PFSK-1 (cell line): ENCODE results near the gene HOXC6.

Experiments used
- POLR2AphosphoS5 ChIP-seq: IDR thresholded peaks from 2 replicates; pipeline ENCODE4 v1.6.1; 2012; ENCODE audit warnings: low read depth, mild to moderate bottlenecking, control low read depth, low read length, moderate library complexity
- SIN3A ChIP-seq: IDR thresholded peaks from 2 replicates; pipeline ENCODE4 v1.6.1; 2012; ENCODE audit warnings: mild to moderate bottlenecking, low read length, moderate library complexity, borderline replicate concordance; ENCODE audit not compliant: insufficient read depth
- TAF1 ChIP-seq: IDR thresholded peaks from 2 replicates; pipeline ENCODE4 v1.6.1; 2012; ENCODE audit warnings: low read length, control low read depth, borderline replicate concordance; ENCODE audit not compliant: insufficient read depth
- TF ChIP-seq, protein P1 (sequence below), 2 experiments: IDR thresholded peaks; 2 replicates each; pipeline versions ENCODE4 v1.6.1 to v1.8.0; 2011 to 2012; ENCODE audit warnings: low read depth in 2 of 2, low read length in 2 of 2, control low read depth in 1 of 2, inconsistent platforms in 1 of 2, mild to moderate bottlenecking in 1 of 2, moderate library complexity in 1 of 2; ENCODE audit not compliant: insufficient read depth in 1 of 2

DNA sequence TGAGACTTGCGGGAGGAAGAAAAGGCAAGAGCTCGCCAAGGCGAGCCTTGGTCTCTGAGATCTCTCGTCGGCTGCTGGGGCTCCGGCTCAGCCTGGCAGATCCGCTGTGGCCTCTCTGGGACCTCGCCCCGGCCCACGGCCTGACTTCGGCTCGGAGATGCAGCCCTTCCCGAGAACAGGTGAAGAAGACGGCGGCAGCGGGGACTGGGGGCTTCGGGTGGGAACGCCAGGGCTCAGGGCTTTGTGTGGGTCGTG, 34.3 kb upstream of the HOXC6 start:
- TF ChIP-seq POLR2AphosphoS5: no peak
- TF ChIP-seq, protein P1, sequence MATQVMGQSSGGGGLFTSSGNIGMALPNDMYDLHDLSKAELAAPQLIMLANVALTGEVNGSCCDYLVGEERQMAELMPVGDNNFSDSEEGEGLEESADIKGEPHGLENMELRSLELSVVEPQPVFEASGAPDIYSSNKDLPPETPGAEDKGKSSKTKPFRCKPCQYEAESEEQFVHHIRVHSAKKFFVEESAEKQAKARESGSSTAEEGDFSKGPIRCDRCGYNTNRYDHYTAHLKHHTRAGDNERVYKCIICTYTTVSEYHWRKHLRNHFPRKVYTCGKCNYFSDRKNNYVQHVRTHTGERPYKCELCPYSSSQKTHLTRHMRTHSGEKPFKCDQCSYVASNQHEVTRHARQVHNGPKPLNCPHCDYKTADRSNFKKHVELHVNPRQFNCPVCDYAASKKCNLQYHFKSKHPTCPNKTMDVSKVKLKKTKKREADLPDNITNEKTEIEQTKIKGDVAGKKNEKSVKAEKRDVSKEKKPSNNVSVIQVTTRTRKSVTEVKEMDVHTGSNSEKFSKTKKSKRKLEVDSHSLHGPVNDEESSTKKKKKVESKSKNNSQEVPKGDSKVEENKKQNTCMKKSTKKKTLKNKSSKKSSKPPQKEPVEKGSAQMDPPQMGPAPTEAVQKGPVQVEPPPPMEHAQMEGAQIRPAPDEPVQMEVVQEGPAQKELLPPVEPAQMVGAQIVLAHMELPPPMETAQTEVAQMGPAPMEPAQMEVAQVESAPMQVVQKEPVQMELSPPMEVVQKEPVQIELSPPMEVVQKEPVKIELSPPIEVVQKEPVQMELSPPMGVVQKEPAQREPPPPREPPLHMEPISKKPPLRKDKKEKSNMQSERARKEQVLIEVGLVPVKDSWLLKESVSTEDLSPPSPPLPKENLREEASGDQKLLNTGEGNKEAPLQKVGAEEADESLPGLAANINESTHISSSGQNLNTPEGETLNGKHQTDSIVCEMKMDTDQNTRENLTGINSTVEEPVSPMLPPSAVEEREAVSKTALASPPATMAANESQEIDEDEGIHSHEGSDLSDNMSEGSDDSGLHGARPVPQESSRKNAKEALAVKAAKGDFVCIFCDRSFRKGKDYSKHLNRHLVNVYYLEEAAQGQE (IDR thresholded peaks at IDR 0.05; ENCODE audit: insufficient read depth in 1 of 2, low read depth in 2 of 2, low read length in 2 of 2): no peak
- no peak for TF ChIP-seq TAF1
- TF ChIP-seq SIN3A: no peak
